Measurements from ENCODE around the gene ALOX15B.

- TF ChIP-seq CTCF (IDR thresholded peaks at IDR 0.05) (no peak), POLR2A (IDR thresholded peaks at IDR 0.05) (no peak)
Measured at GRCh38 chr17:8068736-8069586, 30.1 kb downstream of the ALOX15B start.
